ENCODE measurements around the gene DLL4. TPM values are rescaled to one million over a fixed set of nuclear protein-coding genes. Genes with fewer than 3 reads are reported as not detected.
A peak's percentile ranks its signal among the peaks of the same experiment; 100 is the strongest.

DLL4 gene
- not detected for total RNA-seq

DNA sequence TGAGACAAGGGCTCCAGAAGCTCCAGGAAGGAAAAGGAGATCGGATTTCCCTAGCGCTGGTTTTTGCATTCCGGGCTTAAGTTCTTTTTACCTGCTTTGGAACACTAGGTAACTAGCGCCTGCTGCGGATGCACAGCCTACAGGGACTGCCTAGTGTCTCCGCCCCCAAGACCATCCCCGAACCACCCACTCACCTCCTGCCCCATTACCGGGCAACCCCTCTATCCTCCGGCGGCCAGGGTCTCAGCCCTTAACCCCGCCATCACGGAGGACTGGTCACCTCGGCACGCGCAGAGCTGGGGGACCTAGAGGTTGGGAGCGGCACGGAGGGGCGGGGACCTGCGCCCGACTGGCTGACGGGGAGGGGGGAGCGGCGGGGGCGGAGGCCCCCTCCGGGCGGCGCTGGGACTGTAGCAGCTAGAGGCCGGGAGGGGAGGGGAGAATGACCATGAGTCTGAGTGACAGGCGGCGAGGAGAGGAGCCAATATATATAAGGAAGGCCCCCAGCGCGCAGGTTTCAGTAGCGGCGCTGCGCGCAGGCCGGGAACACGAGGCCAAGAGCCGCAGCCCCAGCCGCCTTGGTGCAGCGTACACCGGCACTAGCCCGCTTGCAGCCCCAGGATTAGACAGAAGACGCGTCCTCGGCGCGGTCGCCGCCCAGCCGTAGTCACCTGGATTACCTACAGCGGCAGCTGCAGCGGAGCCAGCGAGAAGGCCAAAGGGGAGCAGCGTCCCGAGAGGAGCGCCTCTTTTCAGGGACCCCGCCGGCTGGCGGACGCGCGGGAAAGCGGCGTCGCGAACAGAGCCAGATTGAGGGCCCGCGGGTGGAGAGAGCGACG lies at the start of gene DLL4:
Gene DLL4 (plus strand): TSS at position 520 of the 839 bp plus-strand sequence. CDS start 329 bp downstream, outside the sequence.
- no peak within 1 kb of the TSS for H3K4me3 ChIP-seq (ENCODE audit: low read length)
- peaks cover 71% of the 10 kb centered on the region for H3K27me3 ChIP-seq (ENCODE audit: insufficient read depth, low read length)
- H3K4me1 ChIP-seq (ENCODE audit: insufficient read depth, low read length): peaks cover 59% of the 10 kb centered on the region
- H3K9me3 ChIP-seq (ENCODE audit: low read depth, low read length): no peaks in the 10 kb centered on the region

DNA sequence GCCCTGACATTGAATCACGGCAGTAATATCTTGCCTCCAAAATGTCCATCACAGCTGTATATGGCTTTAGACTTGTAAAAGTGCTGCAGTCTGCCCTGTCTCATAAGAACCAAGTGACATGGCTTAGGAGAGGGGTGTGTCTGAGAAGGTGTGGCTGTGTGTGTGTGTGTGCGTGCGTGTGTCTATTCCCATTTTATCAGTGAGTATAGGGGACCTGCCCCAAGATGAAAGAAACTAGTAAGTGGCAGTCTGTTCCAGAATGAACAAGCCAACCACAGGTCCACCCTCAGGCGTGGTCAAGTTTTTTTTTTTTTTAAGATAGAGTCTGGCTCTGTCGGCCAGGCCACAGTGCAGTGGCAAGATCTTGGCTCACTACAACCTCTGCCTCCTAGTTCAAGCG lies 49.5 kb upstream of the DLL4 start:
- H3K27me3 ChIP-seq (ENCODE audit: insufficient read depth, low read length): peaks cover 1% of the 10 kb centered on the region
- H3K4me3 ChIP-seq (ENCODE audit: low read length): no peak overlapping the region
- H3K9me3 ChIP-seq (ENCODE audit: low read depth, low read length): no peaks in the 10 kb centered on the region
- H3K4me1 ChIP-seq (ENCODE audit: insufficient read depth, low read length): peaks cover 6% of the 10 kb centered on the region

DNA sequence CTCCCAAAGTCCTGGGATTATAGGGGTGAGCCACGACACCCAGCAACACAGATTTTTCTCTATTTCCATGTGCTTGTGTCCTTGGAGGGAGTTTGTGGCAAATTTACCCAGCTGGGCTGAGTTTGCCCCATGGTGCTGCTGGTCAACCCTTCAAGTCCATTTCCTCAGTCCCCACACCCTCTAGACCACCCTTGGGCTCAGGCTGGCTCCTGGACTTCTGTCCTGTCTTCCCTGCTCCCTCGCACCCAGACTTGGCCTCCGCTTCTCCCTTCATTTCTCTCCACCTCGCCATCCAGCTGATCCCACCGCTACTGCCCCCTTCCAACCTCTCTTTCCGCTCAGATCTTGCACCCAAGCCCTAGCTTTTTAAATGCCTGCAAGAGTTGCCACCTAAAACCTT lies 47.8 kb upstream of the DLL4 start:
- Histone ChIP-seq H3K9me3 (ENCODE audit: low read depth, low read length) (no peaks in the 10 kb centered on the region), H3K27me3 (ENCODE audit: insufficient read depth, low read length) (no peaks in the 10 kb centered on the region), H3K4me3 (ENCODE audit: low read length) (no peak overlapping the region), H3K4me1 (ENCODE audit: insufficient read depth, low read length) (peaks cover 9% of the 10 kb centered on the region)

DNA sequence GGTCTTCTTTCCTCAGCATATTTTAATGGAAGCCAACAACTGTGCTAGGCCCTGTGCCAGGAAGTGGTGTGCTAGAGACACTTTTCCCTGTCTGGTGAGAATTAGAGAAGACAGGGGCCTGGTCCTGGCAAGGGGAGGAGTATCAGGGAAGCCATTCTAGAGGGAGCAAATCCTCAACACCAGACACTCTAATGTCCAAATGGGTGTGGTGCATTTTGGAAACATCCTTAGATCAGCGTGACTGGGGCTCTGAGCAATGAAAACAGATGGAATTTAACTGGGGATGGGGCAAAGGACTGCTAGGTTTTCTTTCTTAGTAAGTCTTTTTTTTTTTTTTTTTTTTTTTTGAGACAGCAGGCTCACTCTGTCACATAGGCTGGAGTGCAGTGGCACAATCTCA lies 42.6 kb upstream of the DLL4 start:
- no peaks in the 10 kb centered on the region for H3K9me3 ChIP-seq (ENCODE audit: low read depth, low read length)
- H3K27me3 ChIP-seq (ENCODE audit: insufficient read depth, low read length): no peaks in the 10 kb centered on the region
- no peak overlapping the region for H3K4me3 ChIP-seq (ENCODE audit: low read length)
- H3K4me1 ChIP-seq (ENCODE audit: insufficient read depth, low read length): peaks cover 10% of the 10 kb centered on the region

DNA sequence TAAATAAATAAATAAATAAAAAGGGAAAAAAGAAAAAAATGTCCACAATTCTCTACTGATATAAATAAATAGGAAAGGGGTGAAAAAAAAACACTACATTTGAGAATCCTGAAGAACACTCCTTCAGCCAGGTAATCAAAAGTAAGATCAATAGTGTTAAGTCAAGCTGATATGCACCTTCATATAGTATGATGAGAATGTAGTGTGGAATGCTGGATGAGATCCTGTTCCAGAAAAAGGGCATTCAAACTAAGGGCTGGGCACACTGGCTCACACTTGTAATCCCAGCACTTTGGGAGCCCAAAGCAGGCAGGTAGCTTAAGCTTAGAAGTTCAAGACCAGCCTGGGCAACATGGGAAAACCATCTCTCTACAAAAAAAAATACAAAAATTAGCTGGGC lies 40.0 kb upstream of the DLL4 start:
- Histone ChIP-seq H3K4me1 (ENCODE audit: insufficient read depth, low read length) (peaks cover 26% of the 10 kb centered on the region), H3K4me3 (ENCODE audit: low read length) (no peak overlapping the region), H3K9me3 (ENCODE audit: low read depth, low read length) (no peaks in the 10 kb centered on the region), H3K27me3 (ENCODE audit: insufficient read depth, low read length) (no peaks in the 10 kb centered on the region)

DNA sequence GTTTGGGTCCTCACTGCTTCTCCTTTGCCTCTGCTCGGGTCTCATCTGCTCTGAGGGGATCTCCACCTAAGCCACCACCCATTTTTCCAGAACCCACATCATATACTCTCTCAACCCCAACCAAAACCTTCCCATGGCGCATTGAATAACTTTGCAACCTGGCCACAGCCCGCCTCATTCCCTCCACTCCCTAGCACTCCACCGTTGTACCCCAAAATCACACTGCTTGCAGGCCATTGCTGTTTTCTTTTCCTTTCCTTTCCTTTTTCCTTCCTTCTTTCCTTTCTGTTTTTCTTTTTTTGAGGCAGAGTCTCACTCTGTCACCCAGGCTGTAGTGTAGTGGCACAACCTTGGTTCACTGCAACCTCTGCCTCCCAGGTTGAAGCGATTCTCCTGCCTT lies 38.0 kb upstream of the DLL4 start:
- H3K9me3 ChIP-seq (ENCODE audit: low read depth, low read length): no peaks in the 10 kb centered on the region
- H3K27me3 ChIP-seq (ENCODE audit: insufficient read depth, low read length): no peaks in the 10 kb centered on the region
- H3K4me3 ChIP-seq (ENCODE audit: low read length): no peak overlapping the region
- H3K4me1 ChIP-seq (ENCODE audit: insufficient read depth, low read length): peaks cover 33% of the 10 kb centered on the region

DNA sequence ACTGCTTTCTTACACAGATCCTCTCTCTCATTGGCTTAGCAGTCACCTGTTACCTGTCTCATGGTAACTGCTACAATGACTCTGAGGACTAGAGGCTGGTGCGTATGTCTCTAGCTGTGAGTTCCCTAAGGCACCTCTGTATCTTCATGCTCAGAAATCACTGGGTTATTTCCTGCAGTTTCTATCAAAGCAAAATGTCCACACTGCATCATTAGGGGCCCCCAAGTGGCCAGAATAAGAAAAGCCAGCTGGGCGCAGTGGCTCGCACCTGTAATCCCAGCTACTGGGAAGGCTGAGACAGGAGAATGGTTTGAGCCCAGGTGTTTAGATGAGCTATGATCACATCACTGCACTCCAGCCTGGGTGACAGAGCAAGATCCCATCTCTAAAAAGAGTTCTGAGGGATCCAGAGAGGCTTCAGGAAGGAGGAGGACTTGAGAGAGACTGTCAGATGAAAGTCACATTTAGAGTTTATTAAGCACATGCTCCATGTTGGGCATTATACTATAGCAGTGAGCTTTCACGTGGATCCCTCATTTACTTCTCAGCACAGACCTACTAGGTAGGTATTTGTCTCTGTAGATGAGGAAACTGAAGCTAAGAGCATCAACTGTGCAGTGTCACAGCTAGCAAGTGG lies 37.2 kb upstream of the DLL4 start:
- Histone ChIP-seq H3K9me3 (ENCODE audit: low read depth, low read length) (no peaks in the 10 kb centered on the region), H3K27me3 (ENCODE audit: insufficient read depth, low read length) (no peaks in the 10 kb centered on the region), H3K4me1 (ENCODE audit: insufficient read depth, low read length) (peaks cover 34% of the 10 kb centered on the region), H3K4me3 (ENCODE audit: low read length) (no peak overlapping the region)

DNA sequence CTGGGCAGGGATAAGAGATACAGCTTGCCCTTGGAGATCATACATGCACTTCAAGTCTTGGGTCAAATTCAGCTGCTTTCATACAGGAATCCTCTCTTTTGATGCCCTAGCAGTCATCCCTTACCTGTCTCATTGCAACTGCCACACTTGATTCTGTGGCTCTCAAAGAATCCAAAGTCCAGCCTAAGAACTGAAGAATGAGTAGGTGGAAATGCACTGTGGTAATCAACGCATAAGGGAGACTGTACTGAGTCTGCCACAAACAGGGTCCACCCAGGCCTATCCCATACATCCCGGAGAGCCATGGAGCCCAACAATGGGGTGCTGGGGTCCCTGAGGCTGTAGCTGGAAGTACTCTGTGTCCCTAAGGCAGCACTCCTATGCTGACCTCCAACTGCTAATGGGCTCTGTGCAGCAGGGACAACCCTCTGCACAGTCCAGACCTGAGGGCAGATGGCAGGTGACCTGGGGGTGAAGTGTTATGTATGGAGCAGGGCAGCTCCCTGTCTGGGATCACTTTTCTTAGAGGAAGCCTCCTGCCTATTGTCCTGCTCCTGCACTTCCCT lies 36.6 kb upstream of the DLL4 start:
- Histone ChIP-seq H3K4me1 (ENCODE audit: insufficient read depth, low read length) (peaks cover 34% of the 10 kb centered on the region), H3K9me3 (ENCODE audit: low read depth, low read length) (no peaks in the 10 kb centered on the region), H3K27me3 (ENCODE audit: insufficient read depth, low read length) (no peaks in the 10 kb centered on the region), H3K4me3 (ENCODE audit: low read length) (no peak overlapping the region)

DNA sequence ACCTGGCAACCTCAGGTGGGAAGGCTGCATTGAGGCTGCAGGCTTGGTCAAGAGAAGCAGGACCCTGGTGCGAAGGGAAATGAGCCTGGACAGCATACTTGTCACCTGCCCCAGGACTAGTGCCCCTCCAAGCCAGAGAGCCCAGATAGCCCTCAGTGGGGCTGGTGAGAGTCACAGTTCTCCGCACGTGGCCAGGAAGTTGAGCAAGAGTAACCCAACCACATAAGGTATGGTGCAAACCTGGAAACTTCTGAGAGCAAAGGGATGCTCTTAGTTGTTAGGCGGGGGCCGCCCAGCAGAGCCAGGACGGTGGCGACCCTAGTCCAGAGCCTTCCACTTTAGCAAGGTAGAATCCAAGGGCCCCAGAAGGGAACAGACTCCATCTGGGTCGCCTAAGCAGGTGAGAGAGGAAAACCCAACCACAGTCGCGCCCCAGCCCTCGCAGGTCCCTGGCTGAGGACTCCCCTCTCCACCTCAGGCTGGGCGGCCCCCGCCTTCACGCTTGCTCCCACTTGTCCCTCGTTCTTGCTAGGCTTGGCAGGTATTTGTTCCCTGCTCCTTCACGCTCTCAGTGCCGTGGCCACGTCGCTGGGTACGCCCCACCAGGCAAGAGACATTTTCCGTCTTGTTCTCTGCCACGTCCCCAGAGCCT lies 36.0 kb upstream of the DLL4 start:
- H3K27me3 ChIP-seq (ENCODE audit: insufficient read depth, low read length): no peaks in the 10 kb centered on the region
- H3K4me3 ChIP-seq (ENCODE audit: low read length): no peak overlapping the region
- peaks cover 34% of the 10 kb centered on the region for H3K4me1 ChIP-seq (ENCODE audit: insufficient read depth, low read length)
- H3K9me3 ChIP-seq (ENCODE audit: low read depth, low read length): no peaks in the 10 kb centered on the region

DNA sequence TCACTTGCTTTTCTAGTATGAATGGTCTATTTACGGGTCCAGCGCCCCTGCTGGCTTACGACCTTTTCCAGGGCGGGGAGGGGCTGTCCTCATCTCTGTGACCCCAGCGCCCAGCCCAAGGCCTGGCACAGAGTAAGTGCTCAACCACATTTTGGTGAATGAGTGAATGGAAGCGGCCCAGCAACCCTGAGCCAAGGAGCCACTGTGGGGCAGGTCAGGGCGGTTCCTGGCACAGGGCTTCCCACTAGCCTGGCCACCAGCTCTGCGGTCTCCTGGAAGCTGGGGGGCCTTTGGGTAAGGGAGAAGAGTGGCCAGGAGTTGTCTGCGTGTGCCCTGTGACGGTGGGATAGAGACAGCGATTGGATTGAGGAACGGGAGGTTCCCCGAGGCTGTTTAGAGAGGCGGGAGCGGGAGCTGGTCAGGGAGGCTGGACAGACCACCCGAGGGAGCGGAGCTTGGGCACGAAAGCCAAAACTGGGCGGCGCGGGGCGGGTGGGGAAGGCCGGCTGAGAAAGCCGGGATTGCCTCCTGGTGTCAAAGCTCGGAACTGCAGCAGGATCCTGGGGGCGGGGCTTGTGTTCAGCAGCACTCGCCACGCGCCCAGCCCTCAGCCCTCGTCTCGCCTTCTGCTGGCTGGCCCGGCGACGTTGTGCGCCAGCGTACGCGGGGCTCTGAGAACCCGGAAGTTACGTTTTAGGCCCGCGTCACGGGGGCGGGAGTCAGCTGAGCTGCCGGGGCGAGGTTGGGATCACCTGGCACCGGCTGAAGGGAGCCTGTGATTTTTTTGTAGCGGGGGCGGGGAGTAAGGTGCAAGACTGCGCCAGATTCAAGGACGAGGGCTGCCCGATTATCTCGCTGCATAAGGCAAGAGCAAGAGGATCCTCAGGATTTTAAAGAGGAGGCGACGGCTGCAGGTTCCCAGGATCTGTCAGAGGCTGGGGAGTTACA lies 35.1 kb upstream of the DLL4 start, which contains the start of gene VPS18:
Gene VPS18 (plus strand): TSS at position 718 of the 948 bp plus-strand sequence. CDS start 319 bp downstream, outside the sequence.
- Histone ChIP-seq H3K27me3 (ENCODE audit: insufficient read depth, low read length) (no peaks in the 10 kb centered on the region), H3K4me1 (ENCODE audit: insufficient read depth, low read length) (peaks cover 34% of the 10 kb centered on the region), H3K9me3 (ENCODE audit: low read depth, low read length) (no peaks in the 10 kb centered on the region), H3K4me3 (ENCODE audit: low read length) (peak within 1 kb of the TSS; percentile 99)

DNA sequence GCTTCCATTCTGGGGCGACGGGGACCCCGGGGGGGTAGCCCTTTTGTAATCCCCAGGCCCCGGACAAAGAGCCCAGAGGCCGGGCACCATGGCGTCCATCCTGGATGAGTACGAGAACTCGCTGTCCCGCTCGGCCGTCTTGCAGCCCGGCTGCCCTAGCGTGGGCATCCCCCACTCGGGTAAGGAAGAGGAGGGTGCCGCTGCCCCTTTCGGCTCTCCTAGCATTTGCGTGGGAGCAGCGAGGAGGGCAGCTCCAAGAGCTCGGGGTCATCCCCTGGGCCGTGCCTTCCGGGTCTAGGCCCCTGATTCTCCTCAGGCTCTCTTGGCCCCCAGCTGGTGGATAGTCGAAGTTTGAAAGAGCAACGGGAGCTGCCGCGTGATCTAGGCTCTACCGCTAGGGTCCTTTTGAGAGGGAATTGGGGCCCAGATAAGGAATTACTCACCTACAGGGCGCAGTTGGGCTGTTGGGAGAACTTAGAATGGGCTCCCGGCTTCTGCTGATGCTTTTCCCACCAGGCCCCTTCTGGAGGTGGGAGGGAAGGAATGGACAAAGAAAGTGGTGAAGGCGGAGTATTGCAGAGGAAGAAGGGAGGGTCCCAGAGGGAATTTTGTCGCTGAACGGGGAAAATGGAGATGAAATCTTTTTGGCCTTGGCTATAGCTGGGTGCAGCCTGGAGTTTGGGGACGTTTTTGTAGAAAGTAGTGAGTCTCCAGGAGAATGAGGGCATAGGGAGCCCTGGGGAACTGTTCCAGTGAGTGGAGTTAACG lies 34.3 kb upstream of the DLL4 start:
- Histone ChIP-seq H3K4me3 (ENCODE audit: low read length) (peak overlapping the region; percentile 99), H3K9me3 (ENCODE audit: low read depth, low read length) (no peaks in the 10 kb centered on the region), H3K27me3 (ENCODE audit: insufficient read depth, low read length) (no peaks in the 10 kb centered on the region), H3K4me1 (ENCODE audit: insufficient read depth, low read length) (peaks cover 34% of the 10 kb centered on the region)

DNA sequence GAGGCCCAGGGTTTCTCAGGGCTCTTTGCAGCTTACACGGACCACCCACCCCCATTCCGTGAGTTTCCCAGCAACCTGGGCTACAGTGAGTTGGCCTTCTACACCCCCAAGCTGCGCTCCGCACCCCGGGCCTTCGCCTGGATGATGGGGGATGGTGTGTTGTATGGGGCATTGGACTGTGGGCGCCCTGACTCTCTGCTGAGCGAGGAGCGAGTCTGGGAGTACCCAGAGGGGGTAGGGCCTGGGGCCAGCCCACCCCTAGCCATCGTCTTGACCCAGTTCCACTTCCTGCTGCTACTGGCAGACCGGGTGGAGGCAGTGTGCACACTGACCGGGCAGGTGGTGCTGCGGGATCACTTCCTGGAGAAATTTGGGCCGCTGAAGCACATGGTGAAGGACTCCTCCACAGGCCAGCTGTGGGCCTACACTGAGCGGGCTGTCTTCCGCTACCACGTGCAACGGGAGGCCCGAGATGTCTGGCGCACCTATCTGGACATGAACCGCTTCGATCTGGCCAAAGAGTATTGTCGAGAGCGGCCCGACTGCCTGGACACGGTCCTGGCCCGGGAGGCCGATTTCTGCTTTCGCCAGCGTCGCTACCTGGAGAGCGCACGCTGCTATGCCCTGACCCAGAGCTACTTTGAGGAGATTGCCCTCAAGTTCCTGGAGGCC lies 29.5 kb upstream of the DLL4 start:
- H3K27me3 ChIP-seq (ENCODE audit: insufficient read depth, low read length): no peaks in the 10 kb centered on the region
- peaks cover 52% of the 10 kb centered on the region for H3K4me1 ChIP-seq (ENCODE audit: insufficient read depth, low read length)
- no peak overlapping the region for H3K4me3 ChIP-seq (ENCODE audit: low read length)
- no peaks in the 10 kb centered on the region for H3K9me3 ChIP-seq (ENCODE audit: low read depth, low read length)
